Metanephros (tissue), 2 donors: Measurements from ENCODE around the gene DCTN3. TPM values are rescaled to one million over a fixed set of nuclear protein-coding genes. Genes with fewer than 3 reads are reported as not detected.

Experiments
- small RNA-seq: library from RNA; depleted of rRNA; stranded (forward); fragments of <200 nt; gene quantifications from one replicate; pipeline ENCODE3, GENCODE V24; 2014; ENCODE audit warnings: low replicate concordance
- total RNA-seq: library from RNA; depleted of rRNA; stranded (reverse); fragments of >200 nt; gene quantifications from one replicate; pipeline ENCODE4 v1.2.3, GENCODE V29; 2014

Gene DCTN3
- 71.1 TPM for total RNA-seq

GRCh38 chr9:34620061-34620994, at the start of gene DCTN3:
Gene DCTN3 (minus strand): TSS chr9:34620495. CDS start chr9:34620464, 31 bp downstream.

GRCh38 chr9:34662526-34663302, 42.4 kb upstream of the DCTN3 start, which contains the start of gene CCL27:
Gene CCL27 (minus strand): TSS chr9:34662657. CDS start chr9:34662633, 24 bp downstream.

GRCh38 chr9:34651876-34652601, 31.7 kb upstream of the DCTN3 start, which contains the start of gene IL11RA:
Gene IL11RA (plus strand): TSS chr9:34652185. CDS start chr9:34655218, 3,033 bp downstream.

GRCh38 chr9:34646211-34647083, 26.2 kb upstream of the DCTN3 start, which contains the start of gene GALT:
Gene GALT (plus strand): TSS chr9:34646675. CDS start chr9:34646705, 30 bp downstream.

GRCh38 chr9:34637356-34638137, 17.3 kb upstream of the DCTN3 start, which contains the start of gene SIGMAR1:
Gene SIGMAR1 (minus strand): TSS chr9:34637787. CDS start chr9:34637697, 90 bp downstream.

GRCh38 chr9:34628656-34629490, 8.6 kb upstream of the DCTN3 start, which contains the start of gene ARID3C:
Gene ARID3C (minus strand): TSS chr9:34629066. CDS start chr9:34628014, 1,052 bp downstream.

GRCh38 chr9:34611811-34612787, 8.2 kb downstream of the DCTN3 start, which contains the start of gene RPP25L:
Gene RPP25L (minus strand): TSS chr9:34612097. CDS start chr9:34611296, 801 bp downstream.

GRCh38 chr9:34589636-34590380, 30.5 kb downstream of the DCTN3 start, which contains the start of gene CNTFR:
Gene CNTFR (minus strand): TSS chr9:34589724. CDS start chr9:34568981, 20,743 bp downstream.

Small RNAs within 50 kb of the gene (small RNA-seq; reads per million reads assigned to genes)
- gene CCL27 = not detected

Other genes starting within 250 kb of the DCTN3 start
- 7.0 TPM for gene MYORG, start 243.6 kb downstream of the DCTN3 start, total RNA-seq
- gene FAM219A, start 161.9 kb downstream of the DCTN3 start, total RNA-seq = 8.3 TPM
- 1.3 TPM for gene DNAI1, start 161.7 kb downstream of the DCTN3 start, total RNA-seq
- gene ENHO, start 97.5 kb downstream of the DCTN3 start, total RNA-seq = 0.41 TPM
- 19.5 TPM for gene CNTFR, start 30.8 kb downstream of the DCTN3 start, total RNA-seq
- gene RPP25L, start 8.4 kb downstream of the DCTN3 start, total RNA-seq = 40.9 TPM
- 0.12 TPM for gene ARID3C, start 8.6 kb upstream of the DCTN3 start, total RNA-seq
- 35.7 TPM for gene SIGMAR1, start 17.3 kb upstream of the DCTN3 start, total RNA-seq
- 64.3 TPM for gene GALT, start 26.2 kb upstream of the DCTN3 start, total RNA-seq
- 35.5 TPM for gene IL11RA, start 31.7 kb upstream of the DCTN3 start, total RNA-seq
- gene CCL27, start 42.2 kb upstream of the DCTN3 start, total RNA-seq = not detected
- gene CCL19, start 70.8 kb upstream of the DCTN3 start, total RNA-seq = 0.41 TPM
- gene CCL21, start 89.6 kb upstream of the DCTN3 start, total RNA-seq = 26.2 TPM